GM10248 (cell line): ENCODE measurements around the gene CD226.
"Not testable (repeated sequence)": the region's sequence is repeated elsewhere in the genome, so short reads cannot be mapped to it uniquely, and the experiment has no call there.

Experiments used
- CTCF ChIA-PET: fragments of 300-600 bp; sonication (Branson Sonifier 250); formaldehyde crosslinking; extraction: SDS; loops from one replicate; lab custom pipeline; 2021; ENCODE audit warnings: antibody characterized with exemption; lab: Yijun Ruan, JAX
- POLR2A ChIA-PET: fragments of 350-650 bp; sonication (Branson Sonifier 250); formaldehyde crosslinking; extraction: SDS; loops from one replicate; lab custom pipeline; 2020; ENCODE audit warnings: antibody characterized with exemption; lab: Yijun Ruan, JAX
- DNase-seq: peaks from one replicate; pipeline ENCODE4 v3.0.0; 2012; ENCODE audit errors: extremely low spot score
- CTCF ChIP-seq: IDR thresholded peaks from 2 replicates; pipeline ENCODE4 v1.5.1; 2012; ENCODE audit warnings: mild to moderate bottlenecking, low read depth; ENCODE audit errors: extremely low read depth, missing control alignments, control extremely low read depth

CD226 gene

GRCh38 chr18:69870736-69871135 lies 76.9 kb downstream of the CD226 start:
- no peak for DNase-seq
- no peak for TF ChIP-seq CTCF
- ChIA-PET CTCF (no interaction called here), POLR2A (no interaction called here)

GRCh38 chr18:69866212-69866611 lies 81.5 kb downstream of the CD226 start:
- ChIA-PET CTCF (interaction anchor here (1.5 kb wide), 1 partner anchor 23 kb away, joined by 3 read pairs; no protein-coding TSS in a partner anchor), POLR2A (no interaction called here)
- no peak for DNase-seq
- TF ChIP-seq CTCF = no peak

GRCh38 chr18:69865776-69866175 lies 81.9 kb downstream of the CD226 start:
- POLR2A ChIA-PET = no interaction called here
- no peak for TF ChIP-seq CTCF
- no peak for DNase-seq
- CTCF ChIA-PET = interaction anchor here (1.5 kb wide), 1 partner anchor 22 kb away, joined by 3 read pairs; no protein-coding TSS in a partner anchor

- DNase-seq = peak; percentile 31
- CTCF ChIA-PET, POLR2A ChIA-PET: not testable (repeated sequence)
Observed at GRCh38 chr18:69864802-69865201, 82.9 kb downstream of the CD226 start.

GRCh38 chr18:69858897-69859296 lies 88.8 kb downstream of the CD226 start:
- POLR2A ChIA-PET = no interaction called here
- CTCF ChIA-PET = no interaction called here
- DNase-seq = no peak
- no peak for TF ChIP-seq CTCF

- ChIA-PET POLR2A (no interaction called here), CTCF (no interaction called here)
- no peak for TF ChIP-seq CTCF
- DNase-seq = no peak
Observed at GRCh38 chr18:69854455-69854854, 93.2 kb downstream of the CD226 start.

- DNase-seq = no peak
- CTCF ChIA-PET = interaction anchor here (3.2 kb wide), 1 partner anchor 14 kb away, joined by 20 read pairs; no protein-coding TSS in a partner anchor
- POLR2A ChIA-PET = no interaction called here
- TF ChIP-seq CTCF = no peak
Observed at GRCh38 chr18:69853051-69853450, 94.6 kb downstream of the CD226 start.
